CD4-positive, alpha-beta T cell treated with Interleukin-6 for 4 hours (primary cell): ENCODE data around the gene ASTN1.

Experiments
- DNase-seq: peaks from one replicate; pipeline ENCODE4 v3.0.0-alpha.2; 2020; ENCODE audit warnings: mixed read lengths

The ASTN1 gene

DNA sequence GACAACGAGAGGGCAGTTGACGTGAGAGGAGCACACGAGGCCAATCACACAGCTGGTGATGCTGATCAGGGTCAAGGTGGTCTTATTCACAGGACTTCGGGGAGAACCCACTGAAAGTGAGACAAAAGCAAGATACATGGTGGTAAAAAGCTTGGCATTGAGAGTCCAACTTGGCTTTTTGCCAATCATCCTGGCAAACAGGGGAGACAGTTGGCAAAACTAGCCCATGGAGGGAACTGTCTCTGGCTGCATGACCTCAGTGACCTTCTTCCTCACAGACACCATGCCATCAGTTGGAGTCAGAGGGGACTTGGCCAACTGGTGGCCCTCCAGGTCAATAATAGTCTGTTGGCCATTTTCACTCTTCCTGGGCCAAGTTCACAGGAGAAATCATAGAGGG is 139.9 kb downstream of the ASTN1 start:
- no peak for DNase-seq

DNA sequence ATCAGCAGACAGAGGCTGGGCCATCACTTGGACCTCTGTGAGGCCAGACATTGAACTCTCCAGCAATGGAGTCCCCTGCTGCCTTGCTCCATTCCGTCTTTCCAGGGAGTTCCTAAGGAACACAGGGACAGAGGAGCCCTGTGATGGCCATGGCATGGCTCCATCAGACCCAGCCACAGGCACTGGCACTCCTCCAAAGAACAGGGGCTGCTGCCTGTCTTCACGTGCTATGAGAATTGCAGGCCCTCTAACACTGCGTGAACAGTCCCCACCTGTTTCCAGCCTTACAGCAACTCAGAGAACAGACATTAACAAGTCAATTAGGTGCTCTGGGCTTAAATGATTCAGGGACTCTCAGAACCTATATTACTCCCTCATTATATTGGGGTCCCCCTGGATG is 140.8 kb downstream of the ASTN1 start:
- DNase-seq: no peak

DNA sequence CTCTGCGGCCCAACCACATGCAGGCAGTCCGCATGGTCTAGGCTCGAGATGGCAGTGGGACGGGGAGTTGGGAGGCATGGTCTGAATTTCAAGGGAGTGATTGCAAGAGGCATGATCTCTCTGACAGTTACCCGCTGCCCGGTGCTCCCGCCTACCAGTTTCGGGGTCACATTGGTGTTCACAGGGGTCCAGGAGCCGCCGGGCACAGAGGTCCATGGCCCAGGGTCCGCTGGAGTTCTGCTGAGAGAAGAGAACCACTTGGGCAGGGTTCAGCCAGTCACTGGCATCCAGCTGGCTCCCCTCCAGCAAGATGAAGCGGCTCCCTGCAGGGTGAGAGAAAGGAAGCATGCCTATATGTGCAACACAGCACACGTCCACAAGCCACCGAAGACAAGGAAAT is 141.3 kb downstream of the ASTN1 start:
- DNase-seq: no peak

DNA sequence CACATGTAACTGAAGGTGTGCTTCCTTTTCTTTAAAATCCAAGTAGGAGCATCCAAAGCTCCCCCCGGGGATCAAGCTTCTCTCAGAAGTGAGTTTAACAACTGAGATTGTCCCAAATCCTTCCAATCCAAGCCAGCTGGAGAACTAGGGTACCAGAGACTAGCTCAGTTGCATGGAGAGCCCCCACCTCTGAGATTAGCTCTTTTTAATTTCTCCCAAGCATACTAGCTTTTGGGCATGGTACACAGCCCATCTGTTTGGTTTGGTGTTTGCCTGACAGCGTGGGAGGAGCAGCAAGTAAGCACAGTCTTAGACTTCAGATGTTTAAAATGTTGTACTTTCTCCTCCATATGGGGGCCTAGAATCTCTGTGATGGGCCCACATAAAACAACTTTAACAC is 142.8 kb downstream of the ASTN1 start:
- DNase-seq: no peak

DNA sequence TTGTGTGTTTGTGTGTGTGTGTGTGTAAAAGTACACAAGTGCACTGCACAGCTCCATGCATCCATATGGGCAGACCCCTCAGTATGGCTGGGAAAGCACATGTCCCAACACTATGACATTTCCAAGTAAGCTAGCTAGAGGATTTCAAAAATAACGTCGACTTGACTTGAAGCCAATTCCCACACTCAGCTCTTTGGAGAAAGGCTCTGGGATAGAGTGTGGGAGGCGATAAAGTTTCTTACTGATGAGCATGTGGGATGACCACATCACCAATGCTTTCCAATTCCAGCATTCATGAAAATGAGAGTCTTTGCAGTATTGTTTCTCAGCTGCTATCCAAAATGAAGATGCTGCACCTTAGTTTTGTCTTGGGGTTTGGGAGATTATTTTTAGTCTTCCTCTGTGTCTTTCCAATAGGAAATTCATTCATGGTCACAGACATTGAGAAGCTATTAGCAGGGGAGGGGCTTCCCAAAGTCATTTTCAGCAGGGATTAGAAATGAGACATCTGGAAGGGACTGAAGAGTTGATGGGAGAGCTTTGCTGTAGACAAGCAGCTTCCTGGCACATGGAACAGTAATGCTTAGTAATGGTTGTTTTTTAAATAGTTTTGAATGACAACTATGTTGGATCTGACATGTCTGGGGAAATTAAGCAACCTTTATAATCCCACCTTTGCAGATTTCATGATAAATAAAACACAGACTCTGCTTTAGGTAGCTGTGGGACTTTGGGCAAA is 143.5 kb downstream of the ASTN1 start:
- no peak for DNase-seq

DNA sequence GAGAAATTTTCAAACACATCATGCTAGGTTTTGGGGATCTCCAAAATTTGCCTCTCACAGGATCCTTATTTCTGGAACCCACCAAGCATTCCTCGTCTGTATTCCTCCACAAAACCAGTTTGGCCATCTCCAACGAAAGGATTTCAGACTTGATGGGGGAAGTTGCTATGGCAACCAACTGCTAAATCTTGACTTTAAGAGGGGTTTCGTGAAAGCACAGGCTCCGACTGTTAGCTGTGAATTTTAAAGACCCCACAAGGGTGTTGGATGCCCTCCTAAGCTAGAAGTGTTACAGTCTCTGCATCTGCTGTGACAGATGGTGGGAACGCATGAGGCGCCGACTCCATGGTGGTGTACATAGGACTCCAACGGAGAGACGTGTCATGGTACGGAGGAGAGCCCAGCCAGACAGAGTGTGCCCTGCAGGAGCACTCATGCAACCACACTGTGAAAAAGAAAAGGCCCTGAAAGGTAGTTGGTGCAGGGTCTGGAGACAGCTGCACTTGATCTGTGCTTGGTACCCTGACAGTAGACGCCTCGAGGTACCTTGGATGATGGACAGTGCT is 147.1 kb downstream of the ASTN1 start:
- no peak for DNase-seq

DNA sequence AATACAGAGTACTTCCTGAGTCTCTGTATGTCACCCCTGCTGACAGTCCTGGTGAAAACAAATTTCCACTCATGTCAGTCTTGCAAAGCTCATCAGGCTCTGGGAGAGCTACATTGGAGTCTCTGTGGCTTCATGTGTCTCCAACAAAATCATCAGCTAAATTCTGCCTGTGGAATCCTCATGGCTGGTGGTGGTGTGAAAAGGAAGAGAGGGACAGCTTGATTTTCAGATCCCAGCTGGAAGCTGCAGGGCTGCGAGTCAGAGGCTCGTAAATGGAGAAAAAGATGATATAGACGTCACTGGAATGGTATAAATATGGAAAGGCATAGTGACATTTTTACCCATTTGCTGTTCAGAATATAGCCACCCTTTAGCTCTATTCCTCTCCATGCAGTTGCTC is 150.2 kb downstream of the ASTN1 start:
- DNase-seq: no peak

DNA sequence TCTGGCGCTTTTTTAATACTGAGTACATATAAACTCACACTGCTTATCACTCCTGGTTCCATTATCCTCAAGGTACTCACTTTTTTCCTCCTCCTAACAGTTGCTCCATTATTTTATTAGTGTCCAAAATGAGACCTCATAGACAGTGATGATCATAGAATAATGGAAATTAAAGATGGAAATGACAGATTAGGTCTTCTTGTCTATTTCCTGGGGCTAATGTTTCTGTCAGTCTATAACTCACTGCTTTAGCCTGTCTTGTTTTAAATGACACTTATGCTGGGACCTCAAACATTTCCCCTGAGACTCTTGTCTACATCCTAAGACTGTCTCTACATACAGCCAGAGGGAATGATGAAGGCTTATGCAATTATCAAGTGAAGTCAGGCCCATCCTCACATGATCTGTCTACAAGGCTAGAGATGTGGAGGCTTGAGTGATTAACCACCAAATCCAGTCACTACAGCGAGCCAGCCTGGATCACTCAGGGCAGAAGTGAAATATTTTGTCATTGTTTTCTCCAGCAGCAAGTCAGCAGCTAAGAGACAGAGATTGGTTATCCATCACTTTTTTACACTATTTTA is 152.1 kb downstream of the ASTN1 start:
- DNase-seq: no peak

DNA sequence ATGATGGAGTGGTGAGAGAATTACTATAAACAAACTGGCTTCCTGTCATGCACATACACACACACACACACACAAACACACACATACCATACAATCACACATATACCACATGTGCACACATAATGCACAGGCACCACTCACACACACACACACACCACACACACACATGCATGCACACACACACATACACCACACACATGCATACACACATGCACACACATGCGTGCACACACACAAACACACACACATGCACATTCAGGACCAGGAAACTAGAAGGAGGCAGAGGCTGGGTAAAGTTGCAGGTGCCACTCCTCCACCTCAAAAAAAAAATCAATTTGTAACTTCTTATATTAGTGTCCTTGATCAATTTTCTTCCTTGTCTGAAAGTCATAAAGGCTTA is 153.0 kb downstream of the ASTN1 start:
- DNase-seq: no peak

DNA sequence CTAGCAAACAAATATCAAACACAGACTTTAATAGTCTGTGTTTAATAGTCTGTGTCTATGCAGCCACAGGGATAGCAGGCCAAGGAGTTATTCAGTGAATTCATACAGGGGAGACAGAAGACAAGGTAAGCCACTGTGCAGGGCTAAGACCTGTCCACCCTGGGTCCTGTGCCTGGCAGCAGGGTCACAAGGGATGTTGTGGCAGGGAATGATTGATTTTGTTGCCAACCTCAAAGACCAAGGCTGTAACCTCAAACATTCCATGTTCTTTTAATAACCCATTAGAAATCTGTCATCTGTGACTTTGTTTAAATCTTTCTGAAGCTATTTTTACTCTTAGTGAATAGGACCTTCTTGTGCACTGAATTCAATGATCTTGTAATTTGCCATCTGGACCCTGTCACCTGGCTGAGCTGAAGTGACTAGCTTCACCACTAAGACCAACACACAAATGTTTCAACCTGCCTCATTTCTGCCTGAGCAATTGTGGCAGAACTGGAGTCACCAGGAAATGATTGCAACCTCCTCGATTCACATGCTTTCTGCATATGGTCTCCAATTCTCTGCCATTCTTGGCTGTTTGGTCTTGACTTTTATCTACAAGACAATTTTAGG is 154.2 kb downstream of the ASTN1 start:
- no peak for DNase-seq

DNA sequence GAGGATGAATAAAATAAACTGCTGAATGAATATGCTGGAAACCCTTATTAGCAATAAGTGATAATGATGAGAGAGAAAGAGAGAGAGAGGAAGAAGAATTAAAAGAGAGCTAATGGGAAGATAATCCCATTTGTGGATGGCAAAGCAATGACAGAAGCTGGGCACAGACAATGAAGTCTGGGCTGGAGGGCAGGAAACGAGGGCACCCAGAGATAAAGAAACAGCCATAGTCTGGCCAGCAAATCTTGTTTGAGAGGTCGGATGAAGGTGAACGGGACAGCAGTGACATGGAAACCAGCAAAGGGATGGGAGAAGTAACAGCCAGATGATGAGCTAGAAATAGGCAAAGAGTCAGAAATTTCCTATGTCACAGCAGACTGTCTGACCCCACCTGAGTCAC is 155.9 kb downstream of the ASTN1 start:
- no peak for DNase-seq

DNA sequence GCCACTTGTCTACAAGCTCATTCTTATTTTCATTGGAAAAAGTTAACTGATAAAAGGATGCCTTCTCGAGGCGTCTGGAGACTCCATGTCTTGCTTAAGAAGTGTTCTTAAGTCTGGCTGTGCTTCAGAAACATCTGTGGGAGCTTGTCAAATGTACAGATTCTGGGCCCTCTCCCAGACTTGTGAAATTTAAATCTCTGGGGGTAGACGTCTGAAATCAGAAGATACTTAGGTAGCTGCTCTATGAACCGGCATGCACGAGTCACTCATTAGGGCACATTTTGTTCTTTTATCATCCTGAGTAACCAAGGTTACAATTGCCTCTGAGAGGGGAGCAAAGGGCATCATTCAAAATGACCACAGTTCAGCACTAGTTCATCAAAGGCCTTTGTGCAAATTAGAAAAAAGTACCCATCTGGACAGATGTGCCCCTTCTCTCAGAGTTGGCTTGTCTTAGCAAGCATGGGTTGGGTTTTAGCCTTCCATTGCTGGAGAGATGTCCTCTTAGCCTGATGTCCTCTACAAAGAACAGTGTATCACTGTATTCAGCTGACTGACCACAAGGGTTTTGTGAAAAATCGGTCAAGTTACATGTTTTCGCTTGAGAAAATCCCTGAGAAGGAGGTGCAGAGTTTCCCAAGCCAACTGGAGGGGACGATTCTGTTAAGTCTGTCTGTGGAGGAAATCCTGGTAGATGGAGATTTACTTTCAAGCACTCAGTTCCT is 156.9 kb downstream of the ASTN1 start:
- no peak for DNase-seq

DNA sequence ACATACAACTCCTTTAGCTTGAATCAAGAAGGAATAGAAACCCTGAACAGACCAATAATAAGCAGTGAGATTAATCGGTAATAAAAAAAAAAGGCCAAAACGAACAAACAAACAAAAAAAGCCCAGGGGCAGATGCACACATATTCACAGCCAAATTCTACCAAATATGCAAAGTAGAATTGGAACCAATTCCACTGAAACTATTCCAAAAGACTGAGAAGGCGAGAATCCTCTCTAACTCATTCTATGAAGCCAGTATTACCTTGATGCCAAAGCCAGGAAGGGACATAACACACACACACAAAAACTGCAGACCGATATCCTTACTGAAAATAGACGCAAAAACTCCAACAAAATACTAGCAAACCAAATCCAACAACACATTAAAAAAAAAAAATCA is 161.6 kb downstream of the ASTN1 start:
- DNase-seq: no peak

DNA sequence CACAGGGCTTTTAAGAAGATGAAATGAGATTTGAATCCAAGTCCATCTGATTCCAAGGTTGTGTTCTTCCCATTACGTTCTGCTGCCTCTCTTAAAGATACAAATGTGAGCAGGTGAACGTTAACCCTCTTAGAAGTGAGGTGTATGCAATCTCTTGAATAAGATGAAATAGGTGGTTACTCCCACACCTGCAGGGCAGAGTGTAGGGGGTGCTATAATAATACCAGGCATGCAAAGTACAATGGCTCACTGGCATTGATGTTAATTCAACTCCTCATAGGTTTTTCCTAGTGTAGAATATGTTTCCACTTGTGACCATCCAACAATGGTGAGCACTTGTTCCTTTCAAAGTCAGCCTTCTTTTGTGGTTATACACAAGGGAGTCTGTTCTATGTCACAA is 163.0 kb downstream of the ASTN1 start:
- DNase-seq: no peak

DNA sequence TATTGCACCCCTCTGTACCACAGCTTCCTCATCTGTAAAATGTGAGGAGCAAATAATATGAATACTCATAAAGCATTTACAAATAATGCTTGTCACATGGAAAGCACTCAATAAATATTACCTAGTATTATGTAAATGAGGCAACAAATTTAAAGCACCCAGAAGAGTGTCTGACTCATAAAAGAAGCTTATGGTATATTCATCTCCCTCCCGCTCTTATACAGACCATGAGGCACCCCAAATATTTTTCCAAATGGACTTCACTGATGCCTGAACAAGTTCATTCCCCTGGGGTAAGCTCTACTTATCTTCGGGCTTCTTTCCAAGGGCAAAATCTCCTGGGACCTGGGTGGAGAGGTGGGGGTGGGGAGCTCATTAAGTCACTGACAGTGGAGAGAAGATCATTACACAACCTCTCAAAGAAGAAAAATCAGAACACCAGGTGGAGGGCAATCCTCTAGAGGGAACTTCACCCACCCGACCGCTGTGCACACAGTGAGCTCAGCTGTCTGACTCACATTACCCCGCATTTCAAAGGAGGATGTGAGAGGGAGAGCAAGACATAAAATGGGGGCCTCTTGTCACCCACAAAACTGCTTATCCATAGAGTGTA is 166.2 kb downstream of the ASTN1 start:
- no peak for DNase-seq

DNA sequence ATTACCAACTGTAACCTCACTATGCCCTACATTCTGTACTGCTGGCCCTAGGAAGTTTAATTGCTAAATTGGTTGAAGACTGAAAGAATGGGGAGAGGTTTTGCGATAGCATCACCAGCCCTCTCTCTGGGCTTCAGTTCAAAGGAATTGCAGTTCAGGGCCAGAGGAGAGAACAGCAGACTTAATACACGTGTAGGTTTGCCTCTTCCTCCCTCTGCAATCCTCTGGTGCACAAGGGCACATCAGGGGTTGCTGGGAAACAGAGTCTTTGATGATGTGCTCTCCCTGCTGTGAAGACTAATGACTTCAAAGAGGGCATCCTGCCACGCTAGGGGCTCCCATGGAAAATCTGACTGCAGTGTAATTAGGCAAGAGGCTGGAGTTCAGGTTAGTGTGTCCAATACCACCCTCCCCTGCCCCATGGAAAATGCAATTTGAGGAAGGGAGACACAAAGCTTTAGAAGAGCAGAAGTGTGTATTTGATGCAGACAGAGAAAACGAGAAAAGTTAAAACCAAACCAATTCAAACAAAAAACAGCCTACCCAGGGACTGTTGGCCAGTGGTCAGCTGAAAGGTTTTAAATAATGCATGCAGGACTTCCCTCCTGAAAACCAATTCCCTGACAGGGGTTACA is 167.9 kb downstream of the ASTN1 start:
- no peak for DNase-seq

DNA sequence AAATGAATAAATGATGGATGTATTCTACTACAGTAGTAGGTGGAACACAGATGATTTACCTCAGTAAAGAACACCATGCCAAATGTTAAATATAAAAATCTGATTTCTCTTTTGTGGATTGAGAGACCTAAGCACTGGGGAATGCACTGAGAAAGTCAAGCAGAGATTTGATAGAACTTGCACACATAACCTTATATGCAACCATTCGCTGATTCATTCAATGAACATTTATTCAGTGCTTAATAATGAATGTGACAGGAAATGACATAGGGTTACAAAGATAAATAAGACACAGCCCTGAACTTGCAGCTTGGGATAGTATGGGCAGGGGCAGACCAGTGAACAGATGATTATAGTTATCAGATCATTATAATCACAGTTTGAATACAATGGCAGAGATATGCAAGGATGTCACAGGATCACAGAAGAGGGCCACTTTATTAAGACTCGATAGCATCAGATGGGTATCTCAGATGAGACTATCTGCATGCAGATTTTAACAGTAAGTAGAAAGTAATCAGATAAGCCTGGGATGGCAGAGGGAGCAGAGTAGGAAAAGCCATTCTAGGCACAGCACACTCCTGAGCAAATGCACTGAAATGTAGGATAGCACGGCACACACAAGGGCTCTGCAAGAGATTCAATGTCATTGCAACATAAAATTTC is 169.4 kb downstream of the ASTN1 start:
- no peak for DNase-seq

DNA sequence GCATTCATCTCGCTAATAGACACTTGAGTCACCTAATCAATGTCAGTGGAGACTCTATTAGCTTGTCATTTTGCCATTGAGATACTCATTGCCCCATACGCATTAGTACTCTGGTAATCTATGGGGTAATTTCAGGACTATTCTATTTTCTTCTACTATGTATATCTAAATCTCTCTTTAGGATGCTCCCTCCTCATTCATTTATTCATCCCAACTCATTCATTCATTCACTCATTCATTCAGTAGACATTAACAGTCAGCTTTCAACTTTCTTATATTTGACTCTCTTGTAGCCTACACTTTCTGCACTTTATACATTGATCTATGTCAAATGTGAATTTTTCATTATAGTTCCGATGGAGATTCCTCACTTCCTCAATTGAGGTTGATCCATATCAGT is 170.9 kb downstream of the ASTN1 start:
- DNase-seq: no peak

DNA sequence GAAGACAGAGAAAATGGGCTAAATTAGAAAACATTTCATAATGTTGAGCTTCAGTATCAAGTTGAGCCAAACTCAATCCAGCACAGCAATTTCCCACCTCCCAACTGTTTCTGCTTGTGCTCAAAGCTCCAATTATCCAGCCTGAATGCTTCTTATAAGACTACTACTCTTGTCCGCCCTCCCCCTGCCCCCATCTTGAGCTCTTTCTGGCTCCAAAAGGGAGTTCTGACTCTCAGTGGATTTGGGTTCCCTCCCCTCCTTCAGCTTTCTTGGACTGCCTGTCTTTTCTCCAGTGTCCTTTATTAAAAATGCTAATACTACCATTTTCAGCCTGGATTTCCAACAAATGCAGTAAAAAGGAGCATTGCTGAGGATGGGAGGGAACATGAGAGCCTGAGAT is 174.8 kb downstream of the ASTN1 start:
- DNase-seq: no peak

DNA sequence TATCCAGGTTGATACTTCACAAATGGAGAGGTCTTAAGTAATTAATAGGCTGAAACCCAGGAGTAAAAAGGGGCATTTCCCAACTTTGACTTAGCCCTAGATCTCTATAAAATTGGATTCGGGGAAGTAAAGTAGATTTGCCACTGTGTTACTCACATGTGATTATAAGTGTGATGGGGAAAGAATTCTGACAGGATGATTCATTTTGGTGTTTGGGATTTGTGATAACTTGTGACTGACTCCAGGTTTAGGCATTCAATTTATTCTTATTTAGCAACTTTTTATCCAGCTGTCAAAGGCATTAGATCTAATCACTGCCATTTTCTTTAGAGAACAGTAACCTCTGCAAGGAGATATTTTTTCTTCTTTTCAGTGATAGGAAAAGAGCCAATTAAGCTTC is 175.5 kb downstream of the ASTN1 start:
- DNase-seq: no peak

DNA sequence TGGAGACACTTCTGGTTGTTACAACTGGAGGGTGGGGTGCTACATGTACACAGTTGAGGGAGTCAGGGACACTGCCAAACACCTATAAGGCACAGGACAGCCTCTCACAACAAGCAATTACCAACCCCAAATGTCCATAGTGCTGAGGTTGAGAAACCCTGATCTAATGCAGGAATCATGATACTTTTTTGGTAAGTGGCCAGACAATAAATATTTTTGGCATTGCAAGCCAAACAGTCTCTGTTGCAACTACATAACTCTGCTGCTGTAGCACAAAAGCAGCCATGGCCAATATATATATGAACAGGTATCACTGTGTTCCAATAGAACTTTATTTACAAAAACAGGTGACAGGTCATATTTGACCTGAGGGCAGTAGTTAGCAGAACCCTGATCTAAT is 177.5 kb downstream of the ASTN1 start:
- no peak for DNase-seq

DNA sequence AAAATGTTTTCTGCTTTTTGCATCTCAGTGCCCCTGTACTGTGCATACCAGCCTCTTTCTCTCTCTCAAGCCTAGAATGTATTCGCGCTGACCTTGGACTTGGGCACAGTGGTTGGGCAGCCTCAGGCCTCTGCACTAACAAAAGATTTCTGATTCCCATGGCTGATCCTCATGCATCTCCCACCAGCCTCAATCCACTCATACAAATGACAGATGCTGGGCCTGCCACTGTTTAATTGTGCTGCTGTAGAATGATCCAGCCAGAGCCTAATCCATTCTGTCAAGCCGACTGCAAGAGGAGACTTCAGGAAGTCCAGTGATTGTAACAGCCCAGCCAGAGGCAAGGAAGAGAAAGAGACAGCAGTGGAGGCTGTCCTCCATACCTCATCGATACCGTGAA is 180.8 kb downstream of the ASTN1 start:
- DNase-seq: no peak
